Measurements from ENCODE around the gene ANKFY1.

ANKFY1 gene

DNA sequence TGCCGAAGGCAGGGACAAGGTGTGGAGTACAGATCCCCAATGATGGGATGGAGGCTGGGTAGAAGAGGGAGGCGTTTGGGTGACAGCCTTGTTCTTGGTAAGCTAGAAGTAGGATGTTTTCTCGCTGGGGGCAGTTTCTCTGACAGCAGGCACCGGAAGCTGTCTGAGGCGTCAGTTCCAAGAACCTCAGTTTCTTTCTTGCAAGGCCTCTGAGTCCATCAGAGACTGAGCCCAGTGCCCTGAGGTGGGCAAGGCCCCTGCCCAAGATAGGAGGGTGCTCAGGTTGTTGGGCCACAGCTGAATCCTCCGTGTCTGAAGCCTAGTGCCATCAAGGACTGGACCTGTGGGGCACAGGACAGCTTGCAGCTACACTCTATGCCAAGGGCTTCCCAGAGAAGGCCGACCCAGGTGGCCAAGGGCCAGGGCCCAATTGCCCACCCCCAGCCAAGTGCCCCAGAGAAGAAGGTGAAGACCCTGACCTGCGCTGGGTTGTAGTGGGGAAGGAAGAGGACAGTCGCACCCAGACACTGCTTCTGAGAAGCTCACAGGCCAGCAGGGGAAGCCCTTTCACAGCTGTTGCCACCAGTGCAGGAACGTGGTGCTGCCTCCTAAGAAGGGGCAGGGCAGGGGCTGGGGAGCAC, 107.7 kb downstream of the ANKFY1 start:
- H3K4me3 ChIP-seq (ENCODE audit: low read depth in 1 of 2, low read length in 2 of 2) = no peak overlapping the region
- H3K4me1 ChIP-seq (ENCODE audit: control insufficient read depth in 1 of 2, insufficient read depth in 2 of 2, low read length in 2 of 2) = no peaks in the 10 kb centered on the region
- no peak overlapping the region for H3K27ac ChIP-seq (ENCODE audit: low read length)
- H3K9me3 ChIP-seq (ENCODE audit: control insufficient read depth in 1 of 2, low read length in 2 of 2) = no peaks in the 10 kb centered on the region
- H3K27me3 ChIP-seq (ENCODE audit: low read depth, low read length) = no peaks in the 10 kb centered on the region
- H3K36me3 ChIP-seq (ENCODE audit: control insufficient read depth in 1 of 2, insufficient read depth in 2 of 2, low read length in 2 of 2) = peaks cover 13 to 48% of the 10 kb centered on the region in 2 donors

DNA sequence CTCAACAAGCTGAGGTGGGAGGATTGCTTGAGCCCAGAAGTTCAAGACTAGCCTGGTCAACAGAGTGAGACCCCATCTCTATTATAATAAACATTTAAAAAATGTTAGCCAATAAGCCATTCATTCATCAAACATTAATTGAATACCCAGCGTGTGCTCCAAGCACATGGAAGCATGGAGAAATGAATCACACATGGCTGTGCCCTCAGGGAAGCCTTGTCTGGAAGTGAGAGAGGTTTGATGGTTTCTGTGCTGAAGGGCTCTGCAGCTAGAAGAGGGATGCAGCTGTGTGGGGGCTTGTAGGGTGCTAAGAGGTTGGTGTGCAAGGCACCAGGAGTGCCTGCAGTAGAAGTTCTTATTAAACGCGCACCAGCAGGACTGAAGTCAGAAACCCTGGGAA, 109.6 kb downstream of the ANKFY1 start:
- Histone ChIP-seq H3K27me3 (ENCODE audit: low read depth, low read length) (no peaks in the 10 kb centered on the region), H3K36me3 (ENCODE audit: control insufficient read depth in 1 of 2, insufficient read depth in 2 of 2, low read length in 2 of 2) (peaks cover 18 to 57% of the 10 kb centered on the region in 2 donors), H3K9me3 (ENCODE audit: control insufficient read depth in 1 of 2, low read length in 2 of 2) (no peaks in the 10 kb centered on the region), H3K4me3 (ENCODE audit: low read depth in 1 of 2, low read length in 2 of 2) (no peak overlapping the region), H3K27ac (ENCODE audit: low read length) (no peak overlapping the region), H3K4me1 (ENCODE audit: control insufficient read depth in 1 of 2, insufficient read depth in 2 of 2, low read length in 2 of 2) (no peaks in the 10 kb centered on the region)

GRCh38 chr17:4152471-4152870, 111.3 kb downstream of the ANKFY1 start:
- Histone ChIP-seq H3K27me3 (ENCODE audit: low read depth, low read length) (no peaks in the 10 kb centered on the region), H3K36me3 (ENCODE audit: control insufficient read depth in 1 of 2, insufficient read depth in 2 of 2, low read length in 2 of 2) (peaks cover 16 to 52% of the 10 kb centered on the region in 2 donors), H3K4me3 (ENCODE audit: low read depth in 1 of 2, low read length in 2 of 2) (no peak overlapping the region), H3K27ac (ENCODE audit: low read length) (no peak overlapping the region), H3K9me3 (ENCODE audit: control insufficient read depth in 1 of 2, low read length in 2 of 2) (no peaks in the 10 kb centered on the region), H3K4me1 (ENCODE audit: control insufficient read depth in 1 of 2, insufficient read depth in 2 of 2, low read length in 2 of 2) (no peaks in the 10 kb centered on the region)

- no peak overlapping the region for H3K4me3 ChIP-seq (ENCODE audit: low read depth in 1 of 2, low read length in 2 of 2)
- no peaks in the 10 kb centered on the region for H3K9me3 ChIP-seq (ENCODE audit: control insufficient read depth in 1 of 2, low read length in 2 of 2)
- peaks cover 11 to 28% of the 10 kb centered on the region in 2 donors for H3K36me3 ChIP-seq (ENCODE audit: control insufficient read depth in 1 of 2, insufficient read depth in 2 of 2, low read length in 2 of 2)
- H3K27me3 ChIP-seq (ENCODE audit: low read depth, low read length) = no peaks in the 10 kb centered on the region
- H3K27ac ChIP-seq (ENCODE audit: low read length) = no peak overlapping the region
- no peaks in the 10 kb centered on the region for H3K4me1 ChIP-seq (ENCODE audit: control insufficient read depth in 1 of 2, insufficient read depth in 2 of 2, low read length in 2 of 2)
Observed at GRCh38 chr17:4150096-4150495, 113.7 kb downstream of the ANKFY1 start.

- Histone ChIP-seq H3K36me3 (ENCODE audit: control insufficient read depth in 1 of 2, insufficient read depth in 2 of 2, low read length in 2 of 2) (peaks cover 6 to 20% of the 10 kb centered on the region in 2 donors), H3K27me3 (ENCODE audit: low read depth, low read length) (no peaks in the 10 kb centered on the region), H3K9me3 (ENCODE audit: control insufficient read depth in 1 of 2, low read length in 2 of 2) (no peaks in the 10 kb centered on the region), H3K4me1 (ENCODE audit: control insufficient read depth in 1 of 2, insufficient read depth in 2 of 2, low read length in 2 of 2) (peaks cover 0 to 8% of the 10 kb centered on the region in 2 donors), H3K27ac (ENCODE audit: low read length) (no peak overlapping the region), H3K4me3 (ENCODE audit: low read depth in 1 of 2, low read length in 2 of 2) (no peak overlapping the region)
Observed at GRCh38 chr17:4148611-4149308, 115.0 kb downstream of the ANKFY1 start.

DNA sequence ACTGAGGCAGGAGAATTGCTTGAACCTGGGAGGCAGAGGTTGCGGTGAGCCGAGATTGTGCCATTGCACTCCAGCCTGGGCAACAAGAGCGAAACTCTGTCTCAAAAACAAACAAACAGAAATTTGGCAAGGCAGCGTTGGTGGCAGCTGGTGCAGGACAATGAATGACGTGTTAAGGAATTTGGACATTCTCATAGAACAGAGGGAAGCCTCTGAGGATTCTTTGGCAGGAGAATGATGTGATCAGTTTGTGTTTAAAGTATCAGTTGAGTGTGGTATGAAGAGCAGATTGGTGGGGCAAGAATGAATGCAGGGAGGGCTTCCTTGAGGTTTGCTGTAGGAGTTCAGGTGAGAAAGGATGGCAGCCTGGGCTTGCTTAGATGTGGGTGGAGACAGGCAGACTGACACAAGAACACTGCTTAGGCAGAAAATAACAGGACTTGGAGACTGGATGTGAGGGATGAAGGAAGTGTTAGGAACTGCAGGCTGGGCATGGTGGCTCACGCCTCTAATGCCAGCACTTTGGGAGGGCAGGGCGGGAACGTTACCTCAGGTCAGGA, 115.9 kb downstream of the ANKFY1 start:
- no peak overlapping the region for H3K4me3 ChIP-seq (ENCODE audit: low read depth in 1 of 2, low read length in 2 of 2)
- no peak overlapping the region for H3K27ac ChIP-seq (ENCODE audit: low read length)
- H3K36me3 ChIP-seq (ENCODE audit: control insufficient read depth in 1 of 2, insufficient read depth in 2 of 2, low read length in 2 of 2) = peaks cover 6 to 12% of the 10 kb centered on the region in 2 donors
- no peaks in the 10 kb centered on the region for H3K9me3 ChIP-seq (ENCODE audit: control insufficient read depth in 1 of 2, low read length in 2 of 2)
- peaks cover 0 to 8% of the 10 kb centered on the region in 2 donors for H3K4me1 ChIP-seq (ENCODE audit: control insufficient read depth in 1 of 2, insufficient read depth in 2 of 2, low read length in 2 of 2)
- no peaks in the 10 kb centered on the region for H3K27me3 ChIP-seq (ENCODE audit: low read depth, low read length)

- Histone ChIP-seq H3K27me3 (ENCODE audit: low read depth, low read length) (no peaks in the 10 kb centered on the region), H3K4me1 (ENCODE audit: control insufficient read depth in 1 of 2, insufficient read depth in 2 of 2, low read length in 2 of 2) (peaks cover 0 to 12% of the 10 kb centered on the region in 2 donors), H3K27ac (ENCODE audit: low read length) (no peak overlapping the region), H3K4me3 (ENCODE audit: low read depth in 1 of 2, low read length in 2 of 2) (no peak overlapping the region), H3K9me3 (ENCODE audit: control insufficient read depth in 1 of 2, low read length in 2 of 2) (no peaks in the 10 kb centered on the region), H3K36me3 (ENCODE audit: control insufficient read depth in 1 of 2, insufficient read depth in 2 of 2, low read length in 2 of 2) (peaks cover 6 to 17% of the 10 kb centered on the region in 2 donors)
Observed at GRCh38 chr17:4146641-4147040, 117.1 kb downstream of the ANKFY1 start.

DNA sequence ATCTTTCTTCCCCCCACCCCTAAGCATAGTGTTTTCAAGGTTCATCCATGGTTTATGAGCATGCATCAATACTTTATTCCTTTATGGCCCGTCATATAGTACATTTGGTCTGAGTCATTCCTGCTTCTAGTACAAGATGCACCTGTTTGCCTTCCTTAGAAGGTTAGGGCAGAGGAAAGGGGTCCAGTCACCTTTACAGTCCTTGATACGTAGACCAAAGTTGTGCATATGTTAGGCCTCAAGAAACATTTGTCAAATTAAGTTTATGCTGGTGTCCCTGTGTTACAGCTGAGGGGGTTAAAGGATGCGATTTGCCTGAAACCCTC, 119.4 kb downstream of the ANKFY1 start:
- peak overlapping the region; percentile 99 for H3K27ac ChIP-seq (ENCODE audit: low read length)
- peaks cover 11 to 34% of the 10 kb centered on the region in 2 donors for H3K4me1 ChIP-seq (ENCODE audit: control insufficient read depth in 1 of 2, insufficient read depth in 2 of 2, low read length in 2 of 2)
- peak overlapping the region; percentile 81 to 98 for H3K4me3 ChIP-seq (ENCODE audit: low read depth in 1 of 2, low read length in 2 of 2)
- H3K36me3 ChIP-seq (ENCODE audit: control insufficient read depth in 1 of 2, insufficient read depth in 2 of 2, low read length in 2 of 2) = peaks cover 0 to 4% of the 10 kb centered on the region in 2 donors
- no peaks in the 10 kb centered on the region for H3K9me3 ChIP-seq (ENCODE audit: control insufficient read depth in 1 of 2, low read length in 2 of 2)
- H3K27me3 ChIP-seq (ENCODE audit: low read depth, low read length) = no peaks in the 10 kb centered on the region

DNA sequence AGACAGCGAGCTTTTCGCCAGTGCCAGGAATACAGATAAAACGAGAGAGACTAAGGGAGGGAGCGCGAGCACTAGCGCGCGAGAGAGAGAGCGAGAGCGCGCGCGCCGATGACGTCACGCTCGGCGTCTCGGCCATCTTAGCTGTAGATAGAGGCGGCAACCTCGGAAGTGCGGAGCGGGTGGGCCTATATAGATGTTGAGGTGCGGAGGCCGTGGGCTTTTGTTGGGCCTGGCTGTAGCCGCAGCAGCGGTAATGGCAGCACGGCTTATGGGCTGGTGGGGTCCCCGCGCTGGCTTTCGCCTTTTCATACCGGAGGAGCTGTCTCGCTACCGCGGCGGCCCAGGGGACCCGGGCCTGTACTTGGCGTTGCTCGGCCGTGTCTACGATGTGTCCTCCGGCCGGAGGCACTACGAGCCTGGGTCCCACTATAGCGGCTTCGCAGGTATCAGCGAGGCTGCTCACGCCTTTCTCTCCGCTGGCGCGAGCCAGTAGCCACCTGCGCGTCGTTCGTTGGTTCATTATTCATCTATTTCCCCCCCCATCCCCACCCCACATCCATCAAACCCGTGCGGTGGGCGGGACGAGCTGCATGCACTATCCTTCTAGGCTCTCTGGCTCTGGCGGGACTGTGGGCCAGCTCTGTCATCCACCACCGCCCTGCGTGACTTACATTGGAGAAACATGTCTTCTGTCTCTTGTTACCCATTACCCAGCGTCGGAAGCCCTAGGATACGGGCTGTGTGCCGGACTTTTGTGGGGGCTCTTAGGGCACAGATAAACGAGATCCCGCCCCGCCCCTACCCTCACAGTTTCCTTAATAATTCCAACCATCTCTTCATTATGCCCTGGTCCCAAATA, 120.0 kb downstream of the ANKFY1 start:
- Histone ChIP-seq H3K36me3 (ENCODE audit: control insufficient read depth in 1 of 2, insufficient read depth in 2 of 2, low read length in 2 of 2) (peaks cover 0 to 4% of the 10 kb centered on the region in 2 donors), H3K27me3 (ENCODE audit: low read depth, low read length) (no peaks in the 10 kb centered on the region), H3K27ac (ENCODE audit: low read length) (peak overlapping the region; percentile 99), H3K4me1 (ENCODE audit: control insufficient read depth in 1 of 2, insufficient read depth in 2 of 2, low read length in 2 of 2) (peaks cover 11 to 39% of the 10 kb centered on the region in 2 donors), H3K9me3 (ENCODE audit: control insufficient read depth in 1 of 2, low read length in 2 of 2) (no peaks in the 10 kb centered on the region), H3K4me3 (ENCODE audit: low read depth in 1 of 2, low read length in 2 of 2) (peak overlapping the region; percentile 81 to 98)

GRCh38 chr17:4142107-4142900, 121.5 kb downstream of the ANKFY1 start:
- Histone ChIP-seq H3K27ac (ENCODE audit: low read length) (peak overlapping the region; percentile 86), H3K27me3 (ENCODE audit: low read depth, low read length) (no peaks in the 10 kb centered on the region), H3K36me3 (ENCODE audit: control insufficient read depth in 1 of 2, insufficient read depth in 2 of 2, low read length in 2 of 2) (peaks cover 0 to 4% of the 10 kb centered on the region in 2 donors), H3K4me3 (ENCODE audit: low read depth in 1 of 2, low read length in 2 of 2) (peak overlapping the region; percentile 92 to 98), H3K4me1 (ENCODE audit: control insufficient read depth in 1 of 2, insufficient read depth in 2 of 2, low read length in 2 of 2) (peaks cover 11 to 52% of the 10 kb centered on the region in 2 donors), H3K9me3 (ENCODE audit: control insufficient read depth in 1 of 2, low read length in 2 of 2) (no peaks in the 10 kb centered on the region)

Measured in muscle layer of duodenum (tissue), 2 donors.